GM23338 (cell line): ENCODE measurements around the gene UBP1. TPM values are rescaled to one million over a fixed set of nuclear protein-coding genes. Genes with fewer than 3 reads are reported as not detected.

Experiments used
- ATAC-seq: fragments of 200-7000 bp; cut with Tn5 transposase; 3 replicates; pipeline ENCODE4 v1.9.1; 2020
- DNase-seq: peaks from one replicate; pipeline ENCODE4 v3.0.0-alpha.2; 2015; ENCODE audit warnings: low spot score
- H2AFZ ChIP-seq: fragments of 200-600 bp; sonication (generic); 2 replicates; pipeline ENCODE4 v1.8.0; 2016; ENCODE audit warnings: antibody characterized with exemption, mild to moderate bottlenecking, moderate library complexity
- H3F3A ChIP-seq: fragments of 200-600 bp; sonication (generic); replicated peaks from 2 replicates; pipeline ENCODE4 v1.8.0; 2017; ENCODE audit warnings: antibody characterized with exemption, mixed run types, low read depth
- H3K27ac ChIP-seq: fragments of 200-600 bp; sonication (generic); 2 replicates; pipeline ENCODE4 v1.6.1; 2016; ENCODE audit warnings: low read depth
- H3K27me3 ChIP-seq: fragments of 200-600 bp; sonication (generic); 2 replicates; pipeline ENCODE4 v1.8.0; 2016; ENCODE audit warnings: mild to moderate bottlenecking, mixed run types, moderate library complexity; ENCODE audit not compliant: insufficient read depth
- H3K36me3 ChIP-seq: fragments of 200-600 bp; sonication (generic); 2 replicates; pipeline ENCODE4 v1.8.0; 2016; ENCODE audit warnings: mild to moderate bottlenecking; ENCODE audit not compliant: insufficient read depth
- H3K4me1 ChIP-seq: fragments of 200-600 bp; sonication (generic); 2 replicates; pipeline ENCODE4 v1.8.0; 2016; ENCODE audit warnings: mild to moderate bottlenecking, moderate library complexity; ENCODE audit not compliant: insufficient read depth
- H3K4me2 ChIP-seq: fragments of 200-600 bp; sonication (generic); 2 replicates; pipeline ENCODE4 v1.7.1; 2017; ENCODE audit warnings: mixed run types
- H3K4me3 ChIP-seq: fragments of 200-600 bp; sonication (generic); 2 replicates; pipeline ENCODE4 v1.6.1; 2016; ENCODE audit warnings: mixed run types
- H3K79me2 ChIP-seq: fragments of 200-600 bp; sonication (generic); replicated peaks from 2 replicates; pipeline ENCODE4 v1.8.0; 2017; ENCODE audit warnings: mild to moderate bottlenecking; ENCODE audit not compliant: insufficient read depth
- H3K9me2 ChIP-seq: fragments of 200-600 bp; sonication (generic); 2 replicates; pipeline ENCODE4 v1.8.0; 2017; ENCODE audit not compliant: insufficient read depth
- H4K20me1 ChIP-seq: fragments of 200-600 bp; sonication (generic); replicated peaks from 2 replicates; pipeline ENCODE4 v1.8.0; 2017; ENCODE audit warnings: mild to moderate bottlenecking; ENCODE audit not compliant: insufficient read depth
- H3K27ac Mint-ChIP-seq: 2 replicates; pipeline ENCODE4 v1.8.0; 2020; ENCODE audit warnings: inconsistent platforms, mild to moderate bottlenecking, moderate library complexity, mixed read lengths
- H3K27me3 Mint-ChIP-seq: 3 replicates; pipeline ENCODE4 v1.8.0; 2022; ENCODE audit warnings: low read depth, mild to moderate bottlenecking, moderate library complexity, mixed read lengths, inconsistent platforms; ENCODE audit not compliant: insufficient read depth, poor library complexity
- H3K36me3 Mint-ChIP-seq: 3 replicates; pipeline ENCODE4 v1.8.0; 2021; ENCODE audit warnings: low read depth, mild to moderate bottlenecking, inconsistent platforms, moderate library complexity, mixed read lengths
- H3K4me1 Mint-ChIP-seq: 3 replicates; pipeline ENCODE4 v1.8.0; 2020; ENCODE audit warnings: mild to moderate bottlenecking, inconsistent platforms, mixed read lengths
- H3K4me3 Mint-ChIP-seq: 3 replicates; pipeline ENCODE4 v1.8.0; 2021; ENCODE audit warnings: moderate library complexity, mild to moderate bottlenecking, inconsistent platforms, mixed read lengths
- H3K9me3 Mint-ChIP-seq: 3 replicates; pipeline ENCODE4 v1.8.0; 2020; ENCODE audit warnings: moderate library complexity, mild to moderate bottlenecking, inconsistent platforms, mixed read lengths
- EZH2phosphoT487 ChIP-seq: fragments of 200-600 bp; sonication (generic); IDR thresholded peaks from one replicate; pipeline ENCODE4 v1.8.1; 2018; ENCODE audit warnings: antibody characterized with exemption; ENCODE audit not compliant: unreplicated experiment
- JUNB ChIP-seq: IDR thresholded peaks from one replicate; pipeline ENCODE4 v1.6.1; 2016; ENCODE audit warnings: antibody characterized with exemption; ENCODE audit not compliant: unreplicated experiment
- NANOG ChIP-seq: IDR thresholded peaks from 2 replicates; pipeline ENCODE4 v1.6.1; 2016; ENCODE audit warnings: antibody characterized with exemption, borderline replicate concordance
- POLR2AphosphoS5 ChIP-seq: IDR thresholded peaks from 2 replicates; pipeline ENCODE4 v1.6.1; 2016; ENCODE audit warnings: antibody characterized with exemption, low read depth
- STAT1 ChIP-seq: IDR thresholded peaks from one replicate; pipeline ENCODE4 v1.6.1; 2016; ENCODE audit warnings: antibody characterized with exemption; ENCODE audit not compliant: unreplicated experiment
- ZNF114 ChIP-seq: fragments of 250-450 bp; sonication (Bioruptor Pico); IDR thresholded peaks from 2 replicates; pipeline ENCODE4 v1.5.0; 2020; ENCODE audit warnings: mild to moderate bottlenecking, moderate library complexity
- polyA plus RNA-seq: library from polyadenylated mRNA; unstranded; fragments of >200 nt; fragmentation: Nextera tagmentation; extraction: Ambion mirVana; gene quantifications from 2 replicates; pipeline ENCODE4 v1.2.1, GENCODE V29; 2016
- total RNA-seq: library from RNA; depleted of rRNA; stranded (reverse); fragments of >200 nt; shearing (Covaris generic); gene quantifications from 2 replicates; pipeline ENCODE4 v1.2.3, GENCODE V29; 2014
- TF ChIP-seq, protein P1 (sequence below): fragments of 250-450 bp; sonication (Bioruptor Pico); IDR thresholded peaks from 2 replicates; pipeline ENCODE4 v1.5.0; 2020; ENCODE audit warnings: mild to moderate bottlenecking, moderate library complexity
- TF ChIP-seq, protein P2 (sequence below): IDR thresholded peaks from one replicate; pipeline ENCODE4 v1.6.1; 2018; ENCODE audit warnings: antibody characterized with exemption; ENCODE audit not compliant: unreplicated experiment
- TF ChIP-seq, protein P3 (sequence below), 2 experiments: fragments of 200-600 bp in 1 of 2; sonication (generic) in 1 of 2; conservative IDR thresholded peaks; 2 replicates each; pipeline versions ENCODE4 v1.5.1 to v1.6.1; 2016 to 2017; ENCODE audit warnings: antibody characterized with exemption in 2 of 2, low read depth in 2 of 2, mild to moderate bottlenecking in 2 of 2, moderate library complexity in 1 of 2

The UBP1 gene
- total and polyA plus RNA-seq, 2 experiments from 2014 or later = 16.8 to 66.8 TPM

- TF ChIP-seq, protein P1, sequence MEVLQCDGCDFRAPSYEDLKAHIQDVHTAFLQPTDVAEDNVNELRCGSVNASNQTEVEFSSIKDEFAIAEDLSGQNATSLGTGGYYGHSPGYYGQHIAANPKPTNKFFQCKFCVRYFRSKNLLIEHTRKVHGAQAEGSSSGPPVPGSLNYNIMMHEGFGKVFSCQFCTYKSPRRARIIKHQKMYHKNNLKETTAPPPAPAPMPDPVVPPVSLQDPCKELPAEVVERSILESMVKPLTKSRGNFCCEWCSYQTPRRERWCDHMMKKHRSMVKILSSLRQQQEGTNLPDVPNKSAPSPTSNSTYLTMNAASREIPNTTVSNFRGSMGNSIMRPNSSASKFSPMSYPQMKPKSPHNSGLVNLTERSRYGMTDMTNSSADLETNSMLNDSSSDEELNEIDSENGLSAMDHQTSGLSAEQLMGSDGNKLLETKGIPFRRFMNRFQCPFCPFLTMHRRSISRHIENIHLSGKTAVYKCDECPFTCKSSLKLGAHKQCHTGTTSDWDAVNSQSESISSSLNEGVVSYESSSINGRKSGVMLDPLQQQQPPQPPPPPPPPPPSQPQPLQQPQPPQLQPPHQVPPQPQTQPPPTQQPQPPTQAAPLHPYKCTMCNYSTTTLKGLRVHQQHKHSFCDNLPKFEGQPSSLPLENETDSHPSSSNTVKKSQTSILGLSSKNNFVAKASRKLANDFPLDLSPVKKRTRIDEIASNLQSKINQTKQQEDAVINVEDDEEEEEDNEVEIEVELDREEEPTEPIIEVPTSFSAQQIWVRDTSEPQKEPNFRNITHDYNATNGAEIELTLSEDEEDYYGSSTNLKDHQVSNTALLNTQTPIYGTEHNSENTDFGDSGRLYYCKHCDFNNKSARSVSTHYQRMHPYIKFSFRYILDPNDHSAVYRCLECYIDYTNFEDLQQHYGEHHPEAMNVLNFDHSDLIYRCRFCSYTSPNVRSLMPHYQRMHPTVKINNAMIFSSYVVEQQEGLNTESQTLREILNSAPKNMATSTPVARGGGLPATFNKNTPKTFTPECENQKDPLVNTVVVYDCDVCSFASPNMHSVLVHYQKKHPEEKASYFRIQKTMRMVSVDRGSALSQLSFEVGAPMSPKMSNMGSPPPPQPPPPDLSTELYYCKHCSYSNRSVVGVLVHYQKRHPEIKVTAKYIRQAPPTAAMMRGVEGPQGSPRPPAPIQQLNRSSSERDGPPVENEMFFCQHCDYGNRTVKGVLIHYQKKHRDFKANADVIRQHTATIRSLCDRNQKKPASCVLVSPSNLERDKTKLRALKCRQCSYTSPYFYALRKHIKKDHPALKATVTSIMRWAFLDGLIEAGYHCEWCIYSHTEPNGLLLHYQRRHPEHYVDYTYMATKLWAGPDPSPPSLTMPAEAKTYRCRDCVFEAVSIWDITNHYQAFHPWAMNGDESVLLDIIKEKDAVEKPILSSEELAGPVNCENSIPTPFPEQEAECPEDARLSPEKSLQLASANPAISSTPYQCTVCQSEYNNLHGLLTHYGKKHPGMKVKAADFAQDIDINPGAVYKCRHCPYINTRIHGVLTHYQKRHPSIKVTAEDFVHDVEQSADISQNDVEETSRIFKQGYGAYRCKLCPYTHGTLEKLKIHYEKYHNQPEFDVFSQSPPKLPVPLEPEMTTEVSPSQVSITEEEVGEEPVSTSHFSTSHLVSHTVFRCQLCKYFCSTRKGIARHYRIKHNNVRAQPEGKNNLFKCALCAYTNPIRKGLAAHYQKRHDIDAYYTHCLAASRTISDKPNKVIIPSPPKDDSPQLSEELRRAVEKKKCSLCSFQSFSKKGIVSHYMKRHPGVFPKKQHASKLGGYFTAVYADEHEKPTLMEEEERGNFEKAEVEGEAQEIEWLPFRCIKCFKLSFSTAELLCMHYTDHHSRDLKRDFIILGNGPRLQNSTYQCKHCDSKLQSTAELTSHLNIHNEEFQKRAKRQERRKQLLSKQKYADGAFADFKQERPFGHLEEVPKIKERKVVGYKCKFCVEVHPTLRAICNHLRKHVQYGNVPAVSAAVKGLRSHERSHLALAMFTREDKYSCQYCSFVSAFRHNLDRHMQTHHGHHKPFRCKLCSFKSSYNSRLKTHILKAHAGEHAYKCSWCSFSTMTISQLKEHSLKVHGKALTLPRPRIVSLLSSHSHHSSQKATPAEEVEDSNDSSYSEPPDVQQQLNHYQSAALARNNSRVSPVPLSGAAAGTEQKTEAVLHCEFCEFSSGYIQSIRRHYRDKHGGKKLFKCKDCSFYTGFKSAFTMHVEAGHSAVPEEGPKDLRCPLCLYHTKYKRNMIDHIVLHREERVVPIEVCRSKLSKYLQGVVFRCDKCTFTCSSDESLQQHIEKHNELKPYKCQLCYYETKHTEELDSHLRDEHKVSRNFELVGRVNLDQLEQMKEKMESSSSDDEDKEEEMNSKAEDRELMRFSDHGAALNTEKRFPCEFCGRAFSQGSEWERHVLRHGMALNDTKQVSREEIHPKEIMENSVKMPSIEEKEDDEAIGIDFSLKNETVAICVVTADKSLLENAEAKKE = no peak
- TF ChIP-seq EZH2phosphoT487 (no peak), STAT1 (no peak)
Observed at GRCh38 chr3:33385423-33385822, 54.8 kb downstream of the UBP1 start (continued).

DNA sequence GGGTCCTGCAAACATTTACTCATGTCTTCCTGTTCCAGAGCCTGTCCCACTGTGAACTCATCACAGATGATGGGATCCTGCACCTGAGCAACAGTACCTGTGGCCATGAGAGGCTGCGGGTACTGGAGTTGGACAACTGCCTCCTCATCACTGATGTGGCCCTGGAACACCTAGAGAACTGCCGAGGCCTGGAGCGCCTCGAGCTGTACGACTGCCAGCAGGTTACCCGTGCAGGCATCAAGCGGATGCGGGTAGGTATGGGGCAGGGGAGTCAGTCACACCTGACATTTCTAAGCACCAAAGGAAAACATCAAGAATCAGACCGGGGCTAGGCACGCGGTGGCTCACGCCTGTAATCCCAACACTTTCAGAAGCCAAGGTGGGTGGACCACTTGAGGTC lies 56.3 kb downstream of the UBP1 start:
- no peak for ATAC-seq
- no peaks in the 10 kb centered on the region; the same call in 2 of the 3 replicates for H3K9me3 Mint-ChIP-seq
- DNase-seq = no peak
- Histone ChIP-seq H3K4me2 (no peak overlapping the region), H3F3A (no peaks in the 10 kb centered on the region), H3K27me3 (no peaks in the 10 kb centered on the region), H3K9me2 (0 out of 2 replicates have a peak, but pooled peaks cover 3% of the 10 kb centered on the region), H3K36me3 (peaks cover 18% of the 10 kb centered on the region; the same call in 1 of the 2 replicates), H3K4me3 (no peak overlapping the region), H3K27ac (no peak overlapping the region), H3K79me2 (no peaks in the 10 kb centered on the region), H3K4me1 (no peaks in the 10 kb centered on the region), H2AFZ (no peak overlapping the region), H4K20me1 (peaks cover 3% of the 10 kb centered on the region; the same call in 1 of the 2 replicates)
- peaks cover 19% of the 10 kb centered on the region for H3K36me3 Mint-ChIP-seq
- H3K4me3 Mint-ChIP-seq = no peak overlapping the region
- no peaks in the 10 kb centered on the region for H3K4me1 Mint-ChIP-seq
- H3K27ac Mint-ChIP-seq = peak overlapping the region; percentile 77
- H3K27me3 Mint-ChIP-seq = peaks cover 2% of the 10 kb centered on the region
- TF ChIP-seq POLR2AphosphoS5 (no peak), NANOG (no peak), ZNF114 (CRISPR knock-in tag) (no peak), JUNB (no peak)
- TF ChIP-seq, protein P2, sequence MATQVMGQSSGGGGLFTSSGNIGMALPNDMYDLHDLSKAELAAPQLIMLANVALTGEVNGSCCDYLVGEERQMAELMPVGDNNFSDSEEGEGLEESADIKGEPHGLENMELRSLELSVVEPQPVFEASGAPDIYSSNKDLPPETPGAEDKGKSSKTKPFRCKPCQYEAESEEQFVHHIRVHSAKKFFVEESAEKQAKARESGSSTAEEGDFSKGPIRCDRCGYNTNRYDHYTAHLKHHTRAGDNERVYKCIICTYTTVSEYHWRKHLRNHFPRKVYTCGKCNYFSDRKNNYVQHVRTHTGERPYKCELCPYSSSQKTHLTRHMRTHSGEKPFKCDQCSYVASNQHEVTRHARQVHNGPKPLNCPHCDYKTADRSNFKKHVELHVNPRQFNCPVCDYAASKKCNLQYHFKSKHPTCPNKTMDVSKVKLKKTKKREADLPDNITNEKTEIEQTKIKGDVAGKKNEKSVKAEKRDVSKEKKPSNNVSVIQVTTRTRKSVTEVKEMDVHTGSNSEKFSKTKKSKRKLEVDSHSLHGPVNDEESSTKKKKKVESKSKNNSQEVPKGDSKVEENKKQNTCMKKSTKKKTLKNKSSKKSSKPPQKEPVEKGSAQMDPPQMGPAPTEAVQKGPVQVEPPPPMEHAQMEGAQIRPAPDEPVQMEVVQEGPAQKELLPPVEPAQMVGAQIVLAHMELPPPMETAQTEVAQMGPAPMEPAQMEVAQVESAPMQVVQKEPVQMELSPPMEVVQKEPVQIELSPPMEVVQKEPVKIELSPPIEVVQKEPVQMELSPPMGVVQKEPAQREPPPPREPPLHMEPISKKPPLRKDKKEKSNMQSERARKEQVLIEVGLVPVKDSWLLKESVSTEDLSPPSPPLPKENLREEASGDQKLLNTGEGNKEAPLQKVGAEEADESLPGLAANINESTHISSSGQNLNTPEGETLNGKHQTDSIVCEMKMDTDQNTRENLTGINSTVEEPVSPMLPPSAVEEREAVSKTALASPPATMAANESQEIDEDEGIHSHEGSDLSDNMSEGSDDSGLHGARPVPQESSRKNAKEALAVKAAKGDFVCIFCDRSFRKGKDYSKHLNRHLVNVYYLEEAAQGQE = no peak
- TF ChIP-seq, protein P3, sequence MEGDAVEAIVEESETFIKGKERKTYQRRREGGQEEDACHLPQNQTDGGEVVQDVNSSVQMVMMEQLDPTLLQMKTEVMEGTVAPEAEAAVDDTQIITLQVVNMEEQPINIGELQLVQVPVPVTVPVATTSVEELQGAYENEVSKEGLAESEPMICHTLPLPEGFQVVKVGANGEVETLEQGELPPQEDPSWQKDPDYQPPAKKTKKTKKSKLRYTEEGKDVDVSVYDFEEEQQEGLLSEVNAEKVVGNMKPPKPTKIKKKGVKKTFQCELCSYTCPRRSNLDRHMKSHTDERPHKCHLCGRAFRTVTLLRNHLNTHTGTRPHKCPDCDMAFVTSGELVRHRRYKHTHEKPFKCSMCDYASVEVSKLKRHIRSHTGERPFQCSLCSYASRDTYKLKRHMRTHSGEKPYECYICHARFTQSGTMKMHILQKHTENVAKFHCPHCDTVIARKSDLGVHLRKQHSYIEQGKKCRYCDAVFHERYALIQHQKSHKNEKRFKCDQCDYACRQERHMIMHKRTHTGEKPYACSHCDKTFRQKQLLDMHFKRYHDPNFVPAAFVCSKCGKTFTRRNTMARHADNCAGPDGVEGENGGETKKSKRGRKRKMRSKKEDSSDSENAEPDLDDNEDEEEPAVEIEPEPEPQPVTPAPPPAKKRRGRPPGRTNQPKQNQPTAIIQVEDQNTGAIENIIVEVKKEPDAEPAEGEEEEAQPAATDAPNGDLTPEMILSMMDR (conservative IDR thresholded peaks at IDR 0.05; ENCODE audit: low read depth in 2 of 2) = no peak
